SK-N-MC (cell line): ENCODE results near the gene DUOX2.

Experiments
- DNase-seq: peaks from one replicate; pipeline ENCODE4 v3.0.0-alpha.2; 2011; ENCODE audit warnings: low read depth, low spot score
- H3K27ac ChIP-seq: fragments of 200-600 bp; sonication (generic); 2 replicates; pipeline ENCODE4 v1.5.1; 2016; ENCODE audit warnings: mixed run types
- H3K36me3 ChIP-seq: fragments of 200-600 bp; sonication (generic); 2 replicates; pipeline ENCODE4 v1.6.1; 2017; ENCODE audit warnings: antibody characterized with exemption, low read length, mixed read lengths; ENCODE audit not compliant: insufficient read depth
- H3K4me3 ChIP-seq: fragments of 200-600 bp; sonication (generic); 2 replicates; pipeline ENCODE4 v1.5.1; 2016
- H3K9ac ChIP-seq: fragments of 200-600 bp; sonication (generic); 2 replicates; pipeline ENCODE4 v1.8.0; 2017; ENCODE audit warnings: mixed run types, mixed read lengths; ENCODE audit not compliant: insufficient read length
- H3K9me3 ChIP-seq: fragments of 200-600 bp; sonication (generic); 2 replicates; pipeline ENCODE4 v1.6.1; 2017; ENCODE audit warnings: low read depth, mild to moderate bottlenecking, antibody characterized with exemption, low read length, moderate library complexity, mixed read lengths
- EZH2 ChIP-seq: fragments of 200-600 bp; sonication (generic); IDR thresholded peaks from one replicate; pipeline ENCODE4 v1.6.1; 2017; ENCODE audit warnings: antibody characterized with exemption
- FOXP2 ChIP-seq: optimal IDR thresholded peaks from 2 replicates; pipeline ENCODE3; 2011; ENCODE audit warnings: mild to moderate bottlenecking, moderate library complexity; ENCODE audit not compliant: insufficient read depth; ENCODE audit errors: extremely low read length, control extremely low read depth
- POLR2AphosphoS5 ChIP-seq: IDR thresholded peaks from 2 replicates; pipeline ENCODE4 v1.6.1; 2012; ENCODE audit warnings: mild to moderate bottlenecking, low read depth, low read length, borderline replicate concordance

DUOX2 gene

DNA sequence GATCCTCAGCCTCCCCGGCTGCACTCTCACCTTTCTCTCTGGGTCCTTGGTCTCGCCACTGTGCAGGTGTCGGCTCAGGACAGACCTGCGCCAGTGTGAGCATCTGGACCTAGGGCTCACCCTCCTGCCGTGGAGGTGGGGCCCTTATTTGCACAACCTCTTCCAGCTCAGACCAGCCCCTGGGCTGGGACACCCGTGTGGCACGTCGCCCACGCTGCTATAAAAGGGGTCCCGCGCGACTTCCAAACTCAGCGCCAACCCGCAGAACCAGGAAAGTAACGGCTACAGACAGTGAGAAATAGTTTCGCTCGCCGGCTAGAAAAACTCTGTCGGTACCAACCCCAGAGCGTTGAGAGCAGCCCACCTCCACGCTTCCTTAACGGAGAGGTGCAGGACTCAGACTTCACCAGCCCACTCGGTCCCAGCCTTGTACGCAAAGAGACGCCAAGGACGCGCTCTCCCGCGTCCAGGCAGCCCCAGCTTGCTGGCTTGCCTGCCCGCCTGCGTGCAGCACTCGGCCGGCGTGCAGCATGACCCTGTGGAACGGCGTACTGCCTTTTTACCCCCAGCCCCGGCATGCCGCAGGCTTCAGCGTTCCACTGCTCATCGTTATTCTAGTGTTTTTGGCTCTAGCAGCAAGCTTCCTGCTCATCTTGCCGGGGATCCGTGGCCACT, at the start of gene DUOX2, which contains the start of gene DUOXA2:
TSS of gene DUOX2 (minus strand) at position 97 of the 675 bp plus-strand sequence. CDS start 761 bp downstream, outside the sequence.
TSS of gene DUOXA2 (plus strand) at position 251 of the 675 bp plus-strand sequence. CDS start at position 531, 280 bp downstream.
- peak within 1 kb of the TSS; percentile 76 for H3K4me3 ChIP-seq
- no peaks in the 10 kb centered on the region for H3K9me3 ChIP-seq
- TF ChIP-seq FOXP2 (no peak), POLR2AphosphoS5 (no peak), EZH2 (no peak)
- H3K9ac ChIP-seq: no peak within 1 kb of the TSS
- DNase-seq: no peak
- H3K27ac ChIP-seq: no peak within 1 kb of the TSS
- H3K36me3 ChIP-seq: no peaks in the 10 kb centered on the region

DNA sequence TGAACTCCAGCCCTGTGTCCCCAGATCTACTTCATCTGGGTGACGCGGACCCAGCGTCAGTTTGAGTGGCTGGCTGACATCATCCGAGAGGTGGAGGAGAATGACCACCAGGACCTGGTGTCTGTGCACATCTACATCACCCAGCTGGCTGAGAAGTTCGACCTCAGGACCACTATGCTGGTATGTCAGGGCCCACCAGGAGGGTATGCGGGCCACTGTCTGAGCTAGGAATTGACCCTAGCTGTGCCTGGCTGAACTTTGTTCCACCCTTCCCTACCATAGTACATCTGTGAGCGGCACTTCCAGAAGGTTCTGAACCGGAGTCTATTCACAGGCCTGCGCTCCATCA, 49.5 kb upstream of the DUOX2 start:
- H3K9ac ChIP-seq: no peak overlapping the region
- H3K9me3 ChIP-seq: no peaks in the 10 kb centered on the region
- H3K4me3 ChIP-seq: no peak overlapping the region
- DNase-seq: no peak
- no peak overlapping the region for H3K27ac ChIP-seq
- TF ChIP-seq POLR2AphosphoS5: no peak
- no peak for TF ChIP-seq FOXP2
- no peaks in the 10 kb centered on the region for H3K36me3 ChIP-seq

DNA sequence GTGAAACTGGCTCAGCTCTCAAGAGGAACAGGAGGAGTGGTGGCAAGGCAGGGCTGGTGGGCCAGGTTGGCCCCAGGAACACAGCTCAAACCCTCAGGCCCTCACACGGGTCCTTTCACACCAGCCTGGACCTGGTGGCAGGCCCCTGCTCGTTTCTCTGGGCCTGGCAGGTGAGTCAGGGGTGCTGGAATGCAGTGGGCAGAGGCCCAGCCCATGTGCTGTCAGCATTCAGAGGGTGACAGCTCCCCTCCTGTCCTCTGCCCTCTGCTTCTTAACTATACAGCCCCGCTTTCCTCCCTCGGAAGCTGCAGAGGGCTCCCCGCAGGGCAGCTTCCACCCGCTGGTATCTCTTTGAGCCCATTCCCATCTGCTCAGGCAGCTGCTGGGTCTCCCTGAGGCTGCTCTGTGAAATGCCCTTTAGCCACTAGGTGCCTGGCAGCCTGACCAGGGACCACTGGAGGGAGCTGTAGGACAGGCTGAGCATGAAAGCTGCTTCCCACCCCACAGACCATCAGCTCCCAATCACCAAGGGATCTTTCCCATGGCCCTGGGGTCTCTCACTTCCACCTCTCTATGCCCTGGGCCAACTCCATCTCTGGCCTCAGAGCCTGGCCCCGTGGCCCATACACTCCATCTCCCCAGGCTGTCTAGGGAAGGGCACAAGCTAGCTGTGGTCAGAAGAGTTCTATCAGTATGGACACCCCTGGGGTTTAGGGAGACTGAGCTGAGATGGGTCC, 49.0 kb upstream of the DUOX2 start:
- Histone ChIP-seq H3K9me3 (no peaks in the 10 kb centered on the region), H3K4me3 (no peak overlapping the region), H3K27ac (no peak overlapping the region), H3K9ac (no peak overlapping the region), H3K36me3 (no peaks in the 10 kb centered on the region)
- DNase-seq: peak; percentile 18
- TF ChIP-seq FOXP2: no peak
- TF ChIP-seq EZH2: no peak
- no peak for TF ChIP-seq POLR2AphosphoS5

- no peak overlapping the region for H3K4me3 ChIP-seq
- no peaks in the 10 kb centered on the region for H3K9me3 ChIP-seq
- no peak for DNase-seq
- H3K36me3 ChIP-seq: no peaks in the 10 kb centered on the region
- no peak overlapping the region for H3K27ac ChIP-seq
- TF ChIP-seq EZH2 (no peak), FOXP2 (no peak), POLR2AphosphoS5 (no peak)
- H3K9ac ChIP-seq: no peak overlapping the region
These were observed 47.7 kb upstream of the DUOX2 start for GRCh38 chr15:45161666-45162065.

DNA sequence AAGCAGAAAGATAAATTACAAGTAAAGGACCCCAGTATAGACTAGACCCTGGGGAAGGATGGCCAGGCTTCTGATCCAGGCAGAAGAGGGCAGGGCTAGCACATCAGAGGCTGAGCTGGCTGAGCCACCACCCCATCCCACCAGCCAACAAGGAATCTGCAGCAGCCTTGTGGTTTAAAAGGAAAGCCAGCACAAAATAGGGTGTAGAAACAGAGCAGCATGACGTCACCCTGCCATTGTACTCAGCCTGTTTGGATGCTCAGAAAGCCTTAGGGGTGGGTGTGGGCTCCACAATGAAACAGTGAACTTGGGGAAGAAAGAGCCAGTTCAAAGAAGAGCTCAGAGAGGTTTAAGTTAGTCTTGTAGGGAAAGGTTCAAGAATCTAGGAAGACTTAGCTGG, 44.0 kb upstream of the DUOX2 start:
- H3K9me3 ChIP-seq: no peaks in the 10 kb centered on the region
- no peak overlapping the region for H3K9ac ChIP-seq
- no peak overlapping the region for H3K4me3 ChIP-seq
- peak; percentile 5 for DNase-seq
- H3K27ac ChIP-seq: no peak overlapping the region
- H3K36me3 ChIP-seq: no peaks in the 10 kb centered on the region
- TF ChIP-seq FOXP2: no peak
- no peak for TF ChIP-seq POLR2AphosphoS5

DNA sequence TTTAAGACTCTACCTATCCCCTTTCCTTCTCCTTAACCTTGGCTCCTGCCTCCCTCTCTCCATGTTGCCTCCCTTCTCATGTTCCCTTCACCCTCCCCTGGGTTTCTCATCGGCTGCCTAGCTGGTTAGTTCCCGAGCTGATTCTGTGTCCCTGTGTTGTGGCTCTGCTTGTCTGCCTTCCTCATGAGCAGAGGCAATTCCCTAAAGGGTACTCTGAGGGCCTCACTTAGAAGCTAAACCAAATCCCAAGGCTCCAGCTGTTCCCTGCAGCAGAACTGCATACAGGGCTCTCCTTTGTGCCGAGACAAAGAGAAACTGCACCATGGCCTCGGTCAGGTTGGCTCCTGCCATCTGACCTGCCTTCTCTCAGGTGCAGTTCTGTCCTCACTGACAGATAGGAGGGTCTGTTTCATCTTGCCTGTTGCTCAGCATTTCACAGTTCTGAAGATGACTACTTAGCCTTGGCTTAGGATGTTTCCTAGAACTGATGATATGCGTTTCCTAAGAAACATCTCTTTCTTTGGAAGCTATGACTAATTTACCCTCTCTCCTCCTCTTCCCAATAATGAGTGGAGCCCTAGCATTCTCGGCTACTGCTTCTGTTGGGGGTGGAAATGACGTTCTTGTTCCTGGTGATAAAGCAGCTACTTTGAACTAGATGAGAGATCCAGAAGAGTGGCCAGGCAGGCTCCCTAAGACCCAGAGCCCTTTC, 42.9 kb upstream of the DUOX2 start:
- Histone ChIP-seq H3K36me3 (no peaks in the 10 kb centered on the region), H3K9me3 (no peaks in the 10 kb centered on the region), H3K27ac (no peak overlapping the region), H3K9ac (no peak overlapping the region), H3K4me3 (no peak overlapping the region)
- DNase-seq: no peak
- no peak for TF ChIP-seq EZH2
- TF ChIP-seq FOXP2: no peak
- no peak for TF ChIP-seq POLR2AphosphoS5

- no peak for DNase-seq
- H3K9me3 ChIP-seq: no peaks in the 10 kb centered on the region
- no peak overlapping the region for H3K4me3 ChIP-seq
- H3K27ac ChIP-seq: no peak overlapping the region
- no peak for TF ChIP-seq EZH2
- no peak for TF ChIP-seq FOXP2
- no peak for TF ChIP-seq POLR2AphosphoS5
- H3K9ac ChIP-seq: no peak overlapping the region
- no peaks in the 10 kb centered on the region for H3K36me3 ChIP-seq
These were observed 41.8 kb upstream of the DUOX2 start for GRCh38 chr15:45155739-45156138.
